Heart right ventricle (tissue), 16 donors: ENCODE measurements around the gene BICDL1. TPM values are rescaled to one million over a fixed set of nuclear protein-coding genes. Genes with fewer than 3 reads are reported as not detected.
"Not testable (repeated sequence)": the region's sequence is repeated elsewhere in the genome, so short reads cannot be mapped to it uniquely, and the experiment has no call there.

Experiments used
- ATAC-seq, 8 donors: fragments of 200-7000 bp; cut with Tn5 transposase; one replicate each; pipeline ENCODE4 v1.9.1; 2020; ENCODE audit warnings: mild to moderate bottlenecking in 8 of 8, moderate library complexity in 8 of 8, moderate number of reproducible peaks in 1 of 8
- DNase-seq, 2 donors: peaks; one replicate each; pipeline ENCODE4 v3.0.0-alpha.2; 2020
- H3K27ac ChIP-seq, 10 donors: fragments of 200-600 bp; sonication (generic) in 2 of 10; one replicate each; pipeline versions ENCODE4 v1.5.0 to v1.8.0; 2020 to 2022; ENCODE audit warnings: mild to moderate bottlenecking in 3 of 10
- H3K27me3 ChIP-seq, 7 donors: fragments of 200-600 bp; one replicate each; pipeline ENCODE4 v1.8.0; 2021 to 2022; ENCODE audit warnings: mild to moderate bottlenecking in 2 of 7
- H3K36me3 ChIP-seq, 9 donors: fragments of 200-600 bp; sonication (generic) in 1 of 9; one replicate each; pipeline versions ENCODE4 v1.5.0 to v1.8.0; 2020 to 2022; ENCODE audit warnings: mild to moderate bottlenecking in 2 of 9
- H3K4me1 ChIP-seq, 9 donors: fragments of 200-600 bp; sonication (generic) in 1 of 9; one replicate each; pipeline versions ENCODE4 v1.5.0 to v1.8.0; 2020 to 2022; ENCODE audit warnings: mild to moderate bottlenecking in 4 of 9
- H3K4me3 ChIP-seq, 10 donors: fragments of 200-600 bp; sonication (generic) in 2 of 10; one replicate each; pipeline versions ENCODE4 v1.5.0 to v1.8.0; 2020 to 2022; ENCODE audit warnings: mild to moderate bottlenecking in 7 of 10, moderate library complexity in 2 of 10
- H3K9me3 ChIP-seq, 11 donors: fragments of 200-600 bp in 10 of 11; sonication (generic) in 2 of 11; one replicate each; pipeline versions ENCODE4 v1.5.0 to v1.8.0; 2013 to 2022; ENCODE audit warnings: mild to moderate bottlenecking in 2 of 11, control low read depth in 1 of 11, moderate library complexity in 1 of 11
- CTCF ChIP-seq, 9 donors: fragments of 200-600 bp; sonication (generic) in 2 of 9; IDR thresholded peaks; one replicate each; pipeline versions ENCODE4 v1.5.0 to v1.8.0; 2021 to 2022; ENCODE audit warnings: antibody characterized with exemption in 9 of 9, mild to moderate bottlenecking in 5 of 9, moderate library complexity in 1 of 9
- WGBS, 2 donors: extraction: QIAGEN DNeasy Blood & Tissue Kit; methylation state at CpG; one replicate each; pipeline ENCODE4 v1.1.7; 2013; ENCODE audit warnings: inconsistent platforms in 1 of 2; 5-methylcytosine and 5-hydroxymethylcytosine counted together
- intact Hi-C, 10 donors: fragments of 100-400 bp; cut with DNase I; formaldehyde crosslinking; loops; one replicate each; pipeline versions ENCODE4 v1.11.1 to v1.14.2; 2022
- polyA plus RNA-seq, 2 donors: library from polyadenylated mRNA; stranded (reverse); fragments of 200-250 nt; gene quantifications; one replicate each; pipeline ENCODE4 v1.2.3, GENCODE V29; 2013
- total RNA-seq, 10 donors: library from RNA; stranded (reverse); fragmentation: NEBNext Ultra II Directional in 3 of 10; extraction: Animal tissue kit (Norgen Biotek cat#: 25700) in 3 of 10; gene quantifications; one replicate each; pipeline versions ENCODE4 v1.2.1 to v1.2.4, GENCODE V29; 2021 to 2023
- donor health status: Arrhythmogenic right ventricular cardiomyopathy.
- donor health status: ischemic (EF 13 %, LVEDD 7.1; RV severe dilation, severe dysfunction).
- donor health status: healthy with polysubstance abuse.
- donor health status: DM: no; HTN: yes; CAD: no.
- donor health status: DM: no; HTN: no; CAD: no.
- donor health status: ischemic (EF 25% LVEDD 6.9; RV normal size, moderate dysfunction).
- donor health status: ischemic (EF 25% LVEDD 5.7; RV mildly dilated, moderate dysfunction).
- donor health status: healthy.
- donor health status: DM: yes; HTN: yes; CAD: no.
- donor health status: Ischemic cardiomyopathy.
- donor health status: ischemic (EF 35%, LVEDD 5.7; RV mildly dilated, moderate dysfunction).
- donor health status: nonischemic (EF 11% LVEDD 7.7; RV severe dilation, severe dysfunction).
- donor health status: DM: yes; HTN: yes; CAD: no.
- donor health status: PGD.
- donor health status: ischemic (EF 29% LVEDD 5.4; RV normal size, mild dysfunction).
- donor health status: nonischemic (EF 23%, LVEDD 6.1; RV moderate dilation, normal function).

The BICDL1 gene
- total and polyA plus RNA-seq, 12 donors, result 0.10 to 1.5 (median 0.34) TPM; not detected in 2

GRCh38 chr12:119980242-119980641 lies 8.8 kb upstream of the BICDL1 start:
- intact Hi-C loops, result no loop called here
- no peaks in the 10 kb centered on the region for H3K9me3 ChIP-seq
- ATAC-seq (no peak), DNase-seq (no peak)
- H3K27me3 ChIP-seq, result peaks cover 0 to 66% (median 42%) of the 10 kb centered on the region in 7 donors
- no peaks in the 10 kb centered on the region for H3K4me1 ChIP-seq
- no peaks in the 10 kb centered on the region for H3K36me3 ChIP-seq
- no peak for TF ChIP-seq CTCF (IDR thresholded peaks at IDR 0.05)
- H3K4me3 ChIP-seq, result no peak overlapping the region
- H3K27ac ChIP-seq, result no peak overlapping the region
- 58 to 66% methylated on average over 1 of the region's 1 CpG for WGBS, 2 donors

GRCh38 chr12:119980702-119981101 lies 8.3 kb upstream of the BICDL1 start:
- H3K9me3 ChIP-seq, H3K27ac ChIP-seq, ATAC-seq, H3K4me1 ChIP-seq, DNase-seq, H3K4me3 ChIP-seq, intact Hi-C loops, H3K36me3 ChIP-seq: not testable (repeated sequence)
- peaks cover 0 to 69% (median 46%) of the 10 kb centered on the region in 7 donors for H3K27me3 ChIP-seq
- WGBS, 2 donors, result 84 to 89% methylated on average over 8 of the region's 8 CpGs

- Histone ChIP-seq H3K27me3 (peaks cover 0 to 87% (median 69%) of the 10 kb centered on the region in 7 donors), H3K27ac (peak overlapping the region in 1 of 10 donors; percentile 44), H3K4me3 (peak overlapping the region; percentile 4 to 59 (median 54)), H3K4me1 (peaks cover 4 to 17% (median 13%) of the 10 kb centered on the region in 9 donors), H3K36me3 (no peaks in the 10 kb centered on the region), H3K9me3 (no peaks in the 10 kb centered on the region)
- peak in 5 of 8 donors; percentile 8 to 38 (median 22) for ATAC-seq
- no peak for TF ChIP-seq CTCF (IDR thresholded peaks at IDR 0.05)
- 1% methylated on average over 23 to 49 of the region's 49 CpGs for WGBS, 2 donors
- intact Hi-C loops, result loop anchor here in 1 of 10 donors (5.0 kb wide), 1 partner anchor 98 kb away; no protein-coding TSS in a partner anchor
- DNase-seq, result no peak
These were observed 310 bp downstream of the BICDL1 start for GRCh38 chr12:119989361-119989730.

- peaks cover 0 to 87% (median 69%) of the 10 kb centered on the region in 7 donors for H3K27me3 ChIP-seq
- peak overlapping the region in 8 of 10 donors; percentile 19 to 59 (median 38) for H3K4me3 ChIP-seq
- intact Hi-C loops, result loop anchor here in 1 of 10 donors (5.0 kb wide), 1 partner anchor 97 kb away; no protein-coding TSS in a partner anchor
- H3K9me3 ChIP-seq, result no peaks in the 10 kb centered on the region
- no peak for TF ChIP-seq CTCF (IDR thresholded peaks at IDR 0.05)
- peak; percentile 80 to 85 for DNase-seq
- ATAC-seq, result peak; percentile 84 to 95 (median 90)
- H3K4me1 ChIP-seq, result peaks cover 4 to 17% (median 13%) of the 10 kb centered on the region in 9 donors
- 1% methylated on average over 69 to 78 of the region's 79 CpGs for WGBS, 2 donors
- H3K36me3 ChIP-seq, result no peaks in the 10 kb centered on the region
- H3K27ac ChIP-seq, result no peak overlapping the region
These were observed 820 bp downstream of the BICDL1 start for GRCh38 chr12:119989731-119990381.

GRCh38 chr12:119990382-119990874 lies 1.4 kb downstream of the BICDL1 start:
- 33 to 35% methylated on average over 12 of the region's 12 CpGs for WGBS, 2 donors
- H3K4me3 ChIP-seq, result peak overlapping the region in 3 of 10 donors; percentile 47 to 55 (median 48)
- intact Hi-C loops, result no loop called here
- DNase-seq (no peak), ATAC-seq (peak in 1 of 8 donors; percentile 4)
- peaks cover 4 to 17% (median 13%) of the 10 kb centered on the region in 9 donors for H3K4me1 ChIP-seq
- H3K36me3 ChIP-seq, result no peaks in the 10 kb centered on the region
- H3K9me3 ChIP-seq, result no peaks in the 10 kb centered on the region
- no peak for TF ChIP-seq CTCF (IDR thresholded peaks at IDR 0.05)
- H3K27me3 ChIP-seq, result peaks cover 0 to 87% (median 71%) of the 10 kb centered on the region in 7 donors
- no peak overlapping the region for H3K27ac ChIP-seq
